Left cardiac atrium (tissue), 4 donors: ENCODE data around the gene EGR4. TPM values are rescaled to one million over a fixed set of nuclear protein-coding genes. Genes with fewer than 3 reads are reported as not detected.

ENCODE experiments used
- ATAC-seq, 2 donors: fragments of 200-7000 bp; cut with Tn5 transposase; one replicate each; pipeline ENCODE4 v1.9.1; 2020; ENCODE audit warnings: mild to moderate bottlenecking in 2 of 2, moderate library complexity in 2 of 2
- DNase-seq: peaks from one replicate; pipeline ENCODE4 v3.0.0-alpha.2; 2020
- intact Hi-C, 2 donors: fragments of 100-400 bp; cut with DNase I; formaldehyde crosslinking; loops; one replicate each; pipeline versions ENCODE4 v1.14.1 to v1.15.1; 2022 to 2023
- total RNA-seq, 2 donors: library from RNA; stranded (reverse); fragmentation: NEBNext Ultra II Directional; extraction: Animal tissue kit (Norgen Biotek cat#: 25700); gene quantifications; one replicate each; pipeline ENCODE4 v1.2.1, GENCODE V29; 2021
- donor health status: DM: no; HTN: yes; CAD: no.
- donor health status: DM: no; HTN: yes; CAD: no; lungs with severe emphysema.
- donor health status: DM: yes; HTN: yes; CAD: no.
- donor health status: Dilated cardiomyopathy.

EGR4 gene
- total RNA-seq, 2 donors from 2014 or later, result not detected

DNA sequence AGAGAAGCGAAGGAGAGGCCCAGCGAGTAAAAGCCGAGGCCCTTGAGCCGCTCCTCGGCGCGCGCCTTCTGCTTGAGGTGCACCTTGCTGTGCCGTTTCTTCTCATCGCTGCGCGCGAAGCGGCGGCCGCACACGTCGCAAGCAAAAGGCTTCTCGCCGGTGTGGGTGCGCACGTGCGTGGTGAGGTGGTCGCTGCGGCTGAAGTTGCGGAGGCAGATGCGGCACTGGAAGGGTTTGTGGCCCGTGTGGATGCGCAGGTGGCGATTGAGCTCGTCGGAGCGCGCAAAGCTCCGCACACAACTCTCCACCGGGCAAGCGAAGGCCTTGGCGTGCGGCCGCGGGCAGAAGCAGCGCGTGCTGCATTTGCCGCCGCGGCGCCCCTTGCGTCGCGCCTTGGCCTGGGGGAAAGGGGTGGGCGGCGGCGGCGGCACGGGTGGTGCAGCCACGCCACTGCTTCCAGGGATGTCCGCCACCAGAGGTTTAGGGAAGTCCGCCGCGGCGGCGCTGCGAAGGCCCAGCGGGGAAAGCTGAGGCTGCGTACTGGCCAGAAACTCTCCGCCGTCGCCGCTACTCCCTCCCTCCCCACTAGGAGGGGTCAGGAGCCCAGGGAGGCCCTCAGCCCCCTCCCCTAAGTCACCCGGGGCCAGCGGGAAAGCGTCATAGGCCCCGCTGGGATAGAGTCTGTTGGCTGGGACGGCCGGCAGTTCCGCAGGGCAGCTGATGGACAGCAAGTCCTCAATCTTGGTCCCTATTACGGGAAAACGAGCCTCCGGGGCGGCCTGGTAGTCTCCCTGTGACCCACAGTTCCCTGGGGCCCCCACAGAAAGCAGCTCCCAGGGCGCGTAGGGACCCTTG lies 1.7 kb downstream of the EGR4 start:
- ATAC-seq (no peak), DNase-seq (no peak)
- intact Hi-C loops, result no loop called here

DNA sequence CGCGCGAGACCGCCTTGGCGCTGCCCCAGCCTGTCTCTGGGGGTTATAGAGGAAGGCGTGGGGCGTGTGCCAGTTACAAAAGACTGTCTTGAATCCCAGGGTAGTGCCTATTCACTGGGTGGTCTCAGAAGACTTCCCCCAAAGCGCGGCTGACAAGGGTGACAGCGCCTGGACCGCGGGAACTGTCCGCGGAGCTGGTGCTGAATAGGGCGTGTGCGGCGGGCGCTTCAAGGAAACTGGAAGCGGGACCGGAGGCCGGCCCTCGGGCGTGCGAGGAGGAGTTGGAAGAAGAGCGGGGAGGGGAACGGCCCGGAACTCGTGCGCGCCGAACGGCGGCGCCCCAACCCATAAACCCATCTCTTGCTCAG lies 2.3 kb downstream of the EGR4 start:
- DNase-seq, result peak; percentile 63
- peak; percentile 56 to 76 for ATAC-seq
- intact Hi-C loops, result no loop called here

GRCh38 chr2:73290049-73290839 lies 3.1 kb downstream of the EGR4 start:
- intact Hi-C loops, result no loop called here
- ATAC-seq, result no peak

GRCh38 chr2:73289304-73289703 lies 4.0 kb downstream of the EGR4 start:
- ATAC-seq, result no peak
- intact Hi-C loops, result no loop called here
- DNase-seq, result no peak

More at GRCh38 chr2:73290049-73290839, 3.1 kb downstream of the EGR4 start:
- no peak for DNase-seq

DNA sequence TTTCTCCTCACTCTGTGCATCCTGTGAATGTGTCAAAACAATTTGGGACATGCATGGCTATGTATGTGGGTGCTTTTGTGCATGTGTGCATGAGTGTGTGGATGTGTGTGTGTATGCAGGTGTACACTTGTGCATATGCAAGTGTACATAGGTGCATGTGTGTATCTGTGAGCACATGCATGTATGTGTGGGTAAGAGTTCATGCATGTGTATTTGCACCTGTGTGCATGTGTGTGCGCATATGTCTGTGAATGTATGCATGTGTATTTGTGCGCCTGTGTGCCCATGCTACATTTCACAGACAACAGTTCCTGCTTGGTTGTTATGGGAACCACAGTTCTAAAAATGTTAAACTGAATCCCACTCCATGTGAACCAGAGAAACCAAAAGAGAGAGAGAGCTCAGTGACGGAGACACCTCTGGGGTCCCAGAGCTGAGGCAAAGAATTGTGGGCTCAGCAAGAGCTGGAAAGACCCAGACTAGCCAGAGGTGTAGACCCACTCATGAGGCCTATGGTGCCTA lies 7.2 kb downstream of the EGR4 start:
- DNase-seq (no peak), ATAC-seq (no peak)
- intact Hi-C loops, result no loop called here

GRCh38 chr2:73285159-73285739 lies 8.1 kb downstream of the EGR4 start:
- intact Hi-C loops, result no loop called here
- ATAC-seq, result peak; percentile 47 to 66
- DNase-seq, result no peak

GRCh38 chr2:73284296-73285158 lies 8.8 kb downstream of the EGR4 start, which contains the start of gene FBXO41:
Gene FBXO41 (minus strand): TSS chr2:73284478. CDS start chr2:73269630, 14,848 bp downstream.
- intact Hi-C loops, result no loop called here
- ATAC-seq (peak; percentile 87), DNase-seq (no peak)

GRCh38 chr2:73283545-73284295 lies 9.6 kb downstream of the EGR4 start:
- intact Hi-C loops, result no loop called here
- DNase-seq (no peak), ATAC-seq (peak; percentile 23 to 45)

GRCh38 chr2:73282924-73283544 lies 10.3 kb downstream of the EGR4 start:
- DNase-seq (no peak), ATAC-seq (no peak)
- intact Hi-C loops, result no loop called here

DNA sequence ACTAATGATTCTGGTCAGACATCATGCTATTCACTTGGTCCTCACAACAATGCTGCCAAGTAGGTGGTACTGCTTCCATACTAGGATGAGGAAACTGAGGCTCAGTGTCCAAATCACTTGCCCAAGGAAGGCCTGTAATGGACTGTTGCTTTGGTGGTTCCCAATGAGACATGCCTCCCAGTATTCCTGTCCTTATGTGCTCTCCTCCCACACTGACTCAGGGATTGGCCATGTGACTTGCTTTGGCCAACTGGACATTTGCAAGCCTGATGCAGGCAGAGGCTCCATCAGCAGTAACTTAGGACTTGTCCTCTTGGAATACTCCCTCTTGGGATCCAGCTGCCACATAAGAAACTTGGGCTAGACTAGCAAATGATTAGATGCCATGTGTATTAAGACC lies 12.1 kb downstream of the EGR4 start:
- ATAC-seq (no peak), DNase-seq (no peak)
- intact Hi-C loops, result no loop called here

DNA sequence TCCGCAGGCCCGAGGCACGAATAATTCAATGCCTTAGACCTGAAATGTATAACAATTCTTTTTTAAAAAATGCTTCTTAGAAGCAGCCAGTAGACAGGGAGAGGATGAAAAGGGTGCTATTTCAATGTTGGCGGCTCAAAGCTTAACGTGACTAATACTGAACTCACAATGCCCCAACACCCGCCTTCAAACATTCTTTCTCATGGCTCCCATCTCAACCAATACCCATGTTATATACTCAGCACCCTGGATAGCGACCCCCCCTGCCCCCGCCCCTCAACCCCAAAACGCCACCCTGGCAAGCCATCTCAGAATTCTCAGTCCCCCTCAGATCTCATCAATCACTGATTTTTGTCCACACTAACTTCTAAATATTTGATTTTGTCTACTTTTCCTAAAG lies 13.5 kb downstream of the EGR4 start:
- ATAC-seq (no peak), DNase-seq (no peak)
- intact Hi-C loops, result no loop called here

- intact Hi-C loops, result no loop called here
- DNase-seq (no peak), ATAC-seq (no peak)
Measured at GRCh38 chr2:73272270-73272669, 21.1 kb downstream of the EGR4 start.

DNA sequence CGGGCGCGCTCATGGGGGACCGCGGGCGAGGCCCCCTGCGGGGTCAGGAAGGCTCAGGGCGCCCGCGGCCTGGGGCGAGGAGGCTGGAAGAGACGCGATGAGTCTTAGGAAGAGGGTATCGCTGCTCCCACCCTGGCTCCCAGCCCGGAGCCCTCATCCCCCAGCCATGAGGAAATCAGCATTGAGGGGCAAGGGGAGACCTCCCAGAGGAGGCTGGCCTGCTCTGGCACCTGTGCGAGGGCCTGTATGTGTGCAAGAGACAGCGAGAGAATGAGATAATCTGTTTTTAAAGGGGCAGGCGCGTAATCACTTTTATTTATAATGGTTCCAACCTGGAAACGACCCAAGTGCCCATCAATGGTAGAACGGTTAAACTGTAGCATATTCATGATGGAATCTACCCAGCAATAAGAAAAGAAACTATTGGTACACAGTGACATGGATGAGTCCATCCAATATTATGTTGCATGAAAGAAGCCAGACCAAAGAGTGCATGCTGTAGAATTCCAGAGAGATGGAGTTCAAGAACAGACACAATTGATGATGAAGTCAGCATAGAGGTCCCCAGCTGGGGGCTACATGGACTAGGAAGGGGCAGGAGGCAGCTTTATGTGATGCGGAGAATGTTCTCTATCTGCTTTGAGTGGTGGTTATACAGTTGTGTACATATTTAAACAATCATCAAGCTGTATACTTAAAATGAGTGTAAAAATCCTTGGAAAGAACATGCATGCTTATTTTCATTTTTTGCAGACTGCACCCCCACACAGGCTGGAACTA lies 23.5 kb downstream of the EGR4 start:
- intact Hi-C loops, result no loop called here
- ATAC-seq, result no peak
- no peak for DNase-seq

GRCh38 chr2:73268830-73269685 lies 24.3 kb downstream of the EGR4 start:
- intact Hi-C loops, result no loop called here
- peak; percentile 13 to 38 for ATAC-seq
- no peak for DNase-seq

GRCh38 chr2:73268366-73268829 lies 24.9 kb downstream of the EGR4 start:
- intact Hi-C loops, result no loop called here
- no peak for ATAC-seq
- no peak for DNase-seq

- no peak for DNase-seq
- intact Hi-C loops, result no loop called here
- ATAC-seq, result no peak
Measured at GRCh38 chr2:73267008-73267407, 26.3 kb downstream of the EGR4 start.
